GM18498 (cell line): ENCODE measurements around the gene AZGP1.
"Not testable (repeated sequence)": the region's sequence is repeated elsewhere in the genome, so short reads cannot be mapped to it uniquely, and the experiment has no call there.

Experiments used
- ATAC-seq: cut with Tn5 transposase; IDR thresholded peaks from one replicate; pipeline ENCODE4 v1.9.1; 2021; ENCODE audit warnings: mild to moderate bottlenecking, moderate library complexity; ENCODE audit not compliant: unreplicated experiment

AZGP1 gene

GRCh38 chr7:99975782-99976521 is at the start of gene AZGP1:
Gene AZGP1 (minus strand): TSS chr7:99976031. CDS start chr7:99976020, 11 bp downstream.
- ATAC-seq, result no peak

- ATAC-seq, result no peak
Observed at GRCh38 chr7:100024020-100024619, 48.3 kb upstream of the AZGP1 start.

- no peak for ATAC-seq
Observed at GRCh38 chr7:100023526-100023925, 47.7 kb upstream of the AZGP1 start.

GRCh38 chr7:100022621-100023020 is 46.8 kb upstream of the AZGP1 start:
- ATAC-seq, result no peak

- no peak for ATAC-seq
Observed at GRCh38 chr7:100021297-100021696, 45.5 kb upstream of the AZGP1 start.

- no peak for ATAC-seq
Observed at GRCh38 chr7:100019908-100020307, 44.1 kb upstream of the AZGP1 start.

- no peak for ATAC-seq
Observed at GRCh38 chr7:100017875-100018274, 42.0 kb upstream of the AZGP1 start.

- ATAC-seq, result no peak
Observed at GRCh38 chr7:100017300-100017699, 41.5 kb upstream of the AZGP1 start.

- ATAC-seq, result no peak
Observed at GRCh38 chr7:100016215-100016901, 40.5 kb upstream of the AZGP1 start.

GRCh38 chr7:100015232-100016214 is 39.7 kb upstream of the AZGP1 start, which contains the start of gene ZKSCAN1:
Gene ZKSCAN1 (plus strand): TSS chr7:100015596. CDS start chr7:100023507, 7,911 bp downstream.
- peak; percentile 98 for ATAC-seq

- ATAC-seq, result no peak
Observed at GRCh38 chr7:100013328-100013676, 37.5 kb upstream of the AZGP1 start.

- not testable (repeated sequence) for ATAC-seq
Observed at GRCh38 chr7:100012385-100013327, 36.8 kb upstream of the AZGP1 start.

- no peak for ATAC-seq
Observed at GRCh38 chr7:100011516-100011915, 35.7 kb upstream of the AZGP1 start.

- ATAC-seq, result no peak
Observed at GRCh38 chr7:100010901-100011300, 35.1 kb upstream of the AZGP1 start.

GRCh38 chr7:100009952-100010351 is 34.1 kb upstream of the AZGP1 start:
- not testable (repeated sequence) for ATAC-seq

GRCh38 chr7:100008525-100008924 is 32.7 kb upstream of the AZGP1 start:
- no peak for ATAC-seq

- no peak for ATAC-seq
Observed at GRCh38 chr7:100007887-100008286, 32.1 kb upstream of the AZGP1 start.

- ATAC-seq, result no peak
Observed at GRCh38 chr7:100003711-100004661, 28.2 kb upstream of the AZGP1 start.

- ATAC-seq, result no peak
Observed at GRCh38 chr7:100000239-100000638, 24.4 kb upstream of the AZGP1 start.
